D341Med (cell line): Measurements from ENCODE around the gene WNT5A.

ENCODE experiments used
- DNase-seq: peaks from one replicate; pipeline ENCODE4 v3.0.0; 2012; ENCODE audit warnings: low spot score

WNT5A gene

DNA sequence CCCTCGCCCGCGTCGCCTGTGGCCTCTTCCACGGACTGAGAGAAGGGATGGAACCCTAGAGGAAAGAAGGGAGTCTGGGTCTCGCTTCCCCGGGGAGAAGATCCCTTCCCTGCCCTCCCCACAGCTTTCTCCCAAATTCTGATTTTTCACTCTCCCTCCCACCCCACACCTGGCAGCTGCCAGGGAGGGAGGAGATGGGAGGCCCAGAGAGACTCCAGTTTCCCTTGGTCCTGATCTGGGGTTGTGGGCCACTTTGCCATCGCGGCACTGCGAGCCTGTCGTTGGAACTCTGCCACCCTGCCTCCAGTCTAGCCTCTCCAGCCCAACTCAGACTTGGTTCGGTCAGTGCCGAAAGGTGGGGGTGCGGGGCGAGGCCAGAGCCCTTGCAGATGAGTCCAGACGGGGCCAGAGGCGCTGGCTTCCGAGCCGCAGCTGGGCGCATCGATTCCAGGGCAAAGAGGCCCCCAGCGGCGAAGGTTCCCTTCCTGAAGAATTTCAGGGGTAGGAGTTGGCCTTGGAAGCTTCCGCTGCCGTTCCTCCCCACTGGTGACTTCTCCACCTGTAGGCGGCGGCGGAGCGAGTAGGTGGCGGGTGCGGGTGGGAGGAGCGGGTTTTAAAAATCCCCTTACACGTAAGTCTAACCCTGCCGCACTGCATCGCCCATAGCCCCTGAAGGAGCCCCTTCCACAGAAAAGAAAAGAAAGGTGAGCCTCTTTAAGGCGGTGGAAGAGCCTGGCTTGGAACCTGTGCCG is 5.2 kb downstream of the WNT5A start:
- DNase-seq: peak; percentile 39

DNA sequence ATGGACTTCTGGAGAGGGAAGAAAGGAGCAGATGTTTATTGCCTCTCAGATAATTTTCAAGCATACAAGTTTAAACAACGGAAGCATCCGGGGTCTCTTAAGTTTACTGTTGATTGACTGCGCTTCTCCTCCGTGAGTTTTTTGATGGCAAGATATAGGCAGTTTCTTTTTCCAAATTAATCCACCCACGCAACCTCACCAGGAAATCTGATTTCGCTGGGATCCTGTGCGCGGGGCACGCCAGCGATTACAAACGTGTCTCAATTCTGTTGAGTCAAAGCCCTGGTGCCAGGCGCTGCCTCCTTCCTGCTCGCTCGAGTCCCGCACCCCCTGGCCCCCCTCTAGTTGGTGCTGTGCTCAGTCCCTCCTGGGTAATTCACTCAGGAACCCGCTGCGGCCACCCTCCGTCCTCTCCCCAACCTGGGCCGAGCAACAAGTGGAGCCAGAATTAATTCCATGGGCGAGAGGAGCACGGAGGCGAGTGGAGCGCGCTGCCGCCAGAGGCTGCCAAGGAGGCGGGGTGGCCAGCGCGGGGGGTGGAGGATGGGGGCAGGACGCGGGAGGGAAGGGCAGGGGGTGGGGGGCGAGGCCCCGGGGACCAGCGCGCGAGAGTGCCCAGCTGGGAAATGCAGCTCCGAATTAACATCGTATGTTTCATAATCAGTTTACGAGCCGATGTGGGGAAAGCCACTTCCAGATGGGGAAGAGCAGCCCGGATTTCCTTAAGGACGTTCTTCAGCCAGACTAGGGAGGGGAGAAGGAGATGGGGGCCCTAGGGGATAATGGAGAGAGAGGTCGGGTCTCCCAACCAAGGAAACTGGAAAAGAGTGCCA is 6.0 kb downstream of the WNT5A start:
- peak; percentile 41 for DNase-seq

DNA sequence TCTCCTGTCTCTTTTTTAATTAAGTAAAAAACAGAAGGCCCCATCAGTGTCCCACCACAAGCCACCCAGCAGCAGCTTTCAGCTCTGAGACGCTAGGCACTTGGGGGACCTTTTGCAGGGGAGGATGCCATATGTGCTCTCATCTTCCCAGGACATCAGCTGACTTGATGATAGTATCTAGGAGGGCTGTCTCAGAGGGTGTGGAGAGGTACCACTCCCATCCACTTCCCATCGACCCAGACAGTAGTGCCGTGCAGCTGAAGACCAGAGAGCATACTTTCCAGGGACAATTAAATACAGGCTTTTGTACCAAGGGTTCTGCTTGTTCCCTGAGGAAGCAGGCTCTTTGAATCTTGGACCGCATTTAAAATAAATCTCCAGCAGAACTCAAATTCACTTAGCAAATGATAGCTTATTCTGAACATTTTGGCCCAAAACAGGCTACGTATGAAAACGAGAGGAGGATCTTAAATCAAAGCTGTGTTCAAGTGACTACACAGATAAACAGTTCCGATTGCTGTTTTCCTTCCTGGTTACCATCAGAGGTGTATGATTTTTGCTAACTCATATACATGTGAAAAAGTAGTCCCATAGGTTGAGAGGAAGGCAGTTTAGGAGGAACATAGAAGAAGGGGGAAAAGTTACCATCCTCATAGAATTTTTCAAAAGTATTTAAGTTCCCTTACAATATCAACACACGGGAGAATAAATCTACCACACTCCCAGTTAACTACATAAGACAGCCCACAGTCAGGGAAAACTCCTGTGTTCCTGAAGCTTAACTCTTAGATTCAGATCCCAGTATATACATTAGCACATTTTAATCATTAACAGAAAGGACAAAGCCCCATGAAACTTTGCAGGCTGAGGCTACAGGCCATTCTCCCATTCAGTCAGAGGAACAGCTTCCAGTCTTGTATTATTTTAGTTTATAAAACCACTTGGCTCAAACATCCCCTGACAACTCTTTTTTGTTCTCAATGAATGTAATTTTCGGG is 9.5 kb downstream of the WNT5A start:
- DNase-seq: no peak

DNA sequence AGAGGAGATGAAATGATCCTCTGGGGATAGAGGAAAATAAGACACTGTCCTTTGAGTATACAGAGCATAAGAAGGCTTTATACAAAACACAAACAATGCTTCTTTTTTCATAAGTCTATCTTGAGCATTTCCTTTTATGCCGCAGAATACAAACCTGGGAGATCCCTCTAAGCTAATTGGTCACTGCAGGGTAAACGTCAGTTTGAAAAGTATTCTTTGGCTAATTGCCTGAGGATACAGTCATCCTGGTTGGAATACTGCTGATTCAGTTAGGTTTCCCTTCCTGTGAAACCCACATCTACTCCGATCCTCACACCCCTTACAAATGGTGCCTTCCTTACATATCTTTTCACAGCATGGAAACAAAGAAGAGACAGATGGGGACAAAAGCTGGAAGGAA is 10.6 kb downstream of the WNT5A start:
- DNase-seq: no peak

DNA sequence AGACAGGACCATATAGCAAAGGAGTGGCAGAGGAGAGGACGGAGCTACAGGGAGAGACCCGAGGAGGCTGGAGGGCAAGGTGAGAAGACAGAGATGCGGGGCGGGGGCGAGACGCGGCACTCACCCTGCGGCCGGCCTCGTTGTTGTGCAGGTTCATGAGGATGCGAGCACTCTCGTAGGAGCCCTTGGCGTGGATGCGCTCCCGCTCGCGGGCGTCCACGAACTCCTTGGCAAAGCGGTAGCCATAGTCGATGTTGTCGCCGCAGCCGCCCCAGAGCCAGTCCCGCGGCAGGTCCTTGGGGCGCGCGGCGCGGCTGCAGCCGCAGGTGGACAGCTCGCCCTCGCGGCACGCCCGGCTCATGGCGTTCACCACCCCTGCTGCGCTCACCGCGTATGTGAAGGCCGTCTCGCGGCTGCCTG is 12.9 kb downstream of the WNT5A start:
- DNase-seq: no peak

DNA sequence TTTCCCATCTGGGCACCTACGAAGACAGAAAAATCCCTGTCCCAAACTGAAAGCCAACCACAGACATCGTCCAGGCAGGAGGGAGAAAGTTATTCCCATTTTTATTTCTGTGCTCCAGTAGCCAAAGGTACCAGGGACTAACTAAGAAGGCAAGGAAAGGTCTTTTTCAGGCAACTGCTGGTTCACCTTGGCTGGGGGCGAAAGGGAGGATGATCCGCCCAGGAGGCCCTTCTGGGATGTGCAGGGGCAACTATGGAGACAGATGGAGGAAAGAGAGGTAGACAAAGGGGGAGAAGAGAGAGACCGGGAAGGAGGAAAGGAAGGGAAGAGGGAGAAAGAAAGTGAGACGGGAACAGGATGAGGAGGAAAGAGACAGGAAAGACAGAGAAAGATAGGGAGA is 13.3 kb downstream of the WNT5A start:
- no peak for DNase-seq

DNA sequence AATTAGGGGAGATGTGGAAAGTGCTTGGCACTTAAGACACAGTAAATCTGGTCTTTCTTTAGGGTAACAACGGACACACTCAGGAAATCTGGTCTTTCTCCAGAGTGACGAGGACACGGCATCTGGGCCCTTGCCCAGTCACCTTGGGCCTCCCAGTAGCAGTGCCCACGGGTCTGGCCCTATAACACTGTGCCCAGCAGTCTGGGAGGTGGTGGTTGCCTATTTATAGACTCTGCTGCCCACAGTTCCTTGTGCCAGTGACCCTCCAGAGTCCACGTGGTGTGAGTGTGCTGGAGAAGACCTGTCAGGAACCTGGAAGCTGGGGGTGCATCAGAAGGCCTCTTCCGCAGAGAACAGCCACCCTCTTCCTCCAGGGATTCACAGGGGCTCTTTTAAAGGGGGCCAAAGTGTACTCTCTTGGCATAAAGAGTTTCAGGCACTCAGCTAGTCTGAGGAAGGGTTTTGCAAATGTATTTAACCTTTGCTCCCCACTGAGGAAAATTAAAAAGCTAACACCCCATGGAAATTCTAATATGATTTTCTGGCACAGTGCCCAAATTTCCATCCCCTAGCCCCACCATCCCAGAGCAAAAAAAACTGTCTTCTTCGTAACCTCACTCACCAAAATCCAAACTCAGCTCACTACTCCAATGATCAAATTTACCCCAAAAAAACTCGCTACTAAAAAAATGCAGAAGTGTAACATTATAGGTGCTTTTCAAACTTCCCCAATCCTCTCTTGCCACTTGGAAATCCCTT is 15.4 kb downstream of the WNT5A start:
- no peak for DNase-seq

DNA sequence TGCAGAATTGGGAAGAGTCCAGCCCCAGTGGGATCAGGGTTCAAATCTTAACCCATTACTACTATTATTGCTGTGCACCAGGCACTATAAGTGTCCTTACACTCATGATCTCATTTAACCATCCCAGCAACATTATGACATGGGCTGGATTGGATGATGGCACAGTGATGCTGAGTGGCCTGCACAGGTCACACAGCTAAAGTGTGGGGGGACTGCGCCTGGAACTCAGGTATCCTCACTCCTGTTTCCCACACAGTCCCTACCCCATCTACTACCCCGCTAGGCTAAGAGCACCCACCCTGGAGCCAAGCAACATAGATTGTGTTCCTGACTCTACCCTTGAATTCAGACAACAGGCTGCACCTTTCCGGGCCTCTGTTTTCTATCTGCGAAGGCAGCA is 16.0 kb downstream of the WNT5A start:
- no peak for DNase-seq

DNA sequence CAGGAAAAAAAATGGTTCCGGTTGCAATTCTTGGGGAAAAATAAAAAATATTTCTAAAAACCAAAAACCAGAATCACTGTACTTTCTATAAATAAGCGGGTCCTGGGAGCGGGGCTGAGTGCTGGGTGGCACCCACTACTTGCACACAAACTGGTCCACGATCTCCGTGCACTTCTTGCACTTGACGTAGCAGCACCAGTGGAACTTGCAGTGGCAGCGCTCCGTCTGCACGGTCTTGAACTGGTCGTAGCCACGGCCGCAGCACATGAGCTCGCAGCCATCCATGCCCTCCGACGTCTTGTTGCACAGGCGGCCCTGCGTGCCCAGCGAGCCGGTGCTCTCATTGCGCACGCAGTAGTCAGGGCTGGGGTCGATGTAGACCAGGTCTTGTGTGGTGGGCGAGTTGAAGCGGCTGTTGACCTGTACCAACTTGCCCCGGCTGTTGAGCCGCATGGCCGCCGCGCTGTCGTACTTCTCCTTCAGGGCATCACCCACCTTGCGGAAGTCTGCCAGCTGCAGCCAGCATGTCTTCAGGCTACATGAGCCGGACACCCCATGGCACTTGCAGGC is 17.1 kb downstream of the WNT5A start:
- no peak for DNase-seq

DNA sequence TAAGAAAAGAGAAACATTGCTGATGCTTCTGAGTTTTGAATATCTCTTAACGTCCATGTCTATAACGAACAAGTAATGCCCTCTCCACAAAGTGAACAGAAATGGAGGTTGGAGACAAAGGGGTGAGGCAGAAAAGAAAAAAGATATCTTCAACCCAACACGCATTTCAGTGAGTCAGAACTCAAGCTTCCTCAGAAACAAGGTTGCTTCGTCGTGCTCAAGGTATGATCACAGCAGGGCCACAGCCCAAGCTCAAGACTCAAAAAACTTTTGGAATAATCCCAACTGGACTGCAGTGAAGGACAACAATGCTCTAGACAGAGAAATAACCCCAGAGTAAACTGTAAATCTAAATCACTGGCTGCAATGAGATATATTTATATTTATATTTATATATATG is 18.9 kb downstream of the WNT5A start:
- no peak for DNase-seq

DNA sequence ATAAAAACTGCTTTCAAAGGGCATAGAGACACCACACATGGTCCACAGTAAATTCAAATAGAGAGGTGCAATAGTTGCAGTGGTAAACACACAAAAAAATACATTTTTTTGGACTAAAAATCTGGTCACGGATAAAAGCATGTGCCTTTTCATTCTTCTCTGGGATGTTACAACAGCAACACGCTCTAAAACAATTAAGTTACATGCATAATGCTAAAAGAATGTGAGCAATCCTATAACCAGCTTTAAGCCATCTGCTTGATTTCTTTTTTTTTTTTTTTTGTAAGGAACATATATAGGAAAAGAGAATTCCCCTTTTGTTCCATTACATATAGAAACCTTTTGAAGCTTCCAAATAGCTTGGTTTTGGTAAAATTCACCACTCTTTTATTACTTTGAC is 20.0 kb downstream of the WNT5A start:
- no peak for DNase-seq

DNA sequence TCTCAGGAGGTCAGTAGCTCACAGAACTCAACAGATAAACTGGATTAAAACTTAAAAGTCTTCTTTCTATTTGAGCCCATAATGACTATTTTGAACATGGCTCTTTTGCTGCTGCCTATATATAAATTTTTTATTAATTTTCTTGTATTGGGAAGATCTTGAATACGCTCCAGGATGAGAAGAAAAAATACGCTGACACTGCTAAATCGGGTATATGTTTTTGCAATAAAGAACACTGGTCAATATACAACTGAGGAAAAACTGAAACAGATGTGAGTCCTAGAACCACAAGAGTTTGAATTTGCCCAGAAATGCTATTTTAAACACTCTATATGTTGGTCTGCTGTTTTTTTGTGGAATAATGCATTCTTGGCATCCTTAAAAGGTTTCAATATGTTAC is 20.6 kb downstream of the WNT5A start:
- no peak for DNase-seq

DNA sequence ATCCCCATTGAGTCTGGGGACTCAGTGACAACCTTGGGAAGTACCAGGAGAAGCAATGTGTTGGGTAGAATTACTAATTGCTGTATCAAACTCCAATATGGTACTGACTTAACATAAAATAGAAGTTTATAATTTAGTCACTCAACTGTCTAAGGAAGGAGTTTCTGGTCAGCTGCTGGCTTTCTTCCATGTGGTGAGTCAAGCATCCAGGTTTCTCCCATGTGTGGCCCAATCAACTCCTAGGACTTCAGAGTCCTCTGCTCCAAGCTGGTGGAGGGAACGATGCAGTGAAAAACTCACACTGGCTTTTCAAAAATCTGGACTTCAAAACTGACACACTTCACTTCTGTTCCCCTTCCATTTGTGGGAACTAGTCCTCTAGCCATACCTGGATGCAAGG is 25.2 kb downstream of the WNT5A start:
- DNase-seq: no peak

DNA sequence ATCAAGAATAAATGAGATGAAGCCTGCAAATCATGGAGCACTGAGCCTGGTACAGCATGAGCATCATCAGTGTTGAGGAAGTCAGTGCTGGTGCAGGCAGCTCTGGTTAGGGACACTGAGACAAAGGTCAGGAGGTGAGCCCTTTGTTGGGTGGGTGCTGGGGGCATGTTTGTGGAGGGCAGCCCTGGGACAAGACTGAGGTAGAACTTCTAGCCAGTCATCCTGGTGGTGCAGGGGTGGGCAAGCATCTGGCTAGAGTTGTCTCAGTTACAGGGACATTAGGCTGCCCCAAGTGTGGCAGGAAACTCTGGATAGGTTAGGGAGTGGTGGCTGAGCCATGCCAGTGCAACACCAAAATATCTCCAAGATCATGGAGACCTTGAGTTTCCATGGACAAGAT is 27.3 kb downstream of the WNT5A start:
- DNase-seq: no peak

DNA sequence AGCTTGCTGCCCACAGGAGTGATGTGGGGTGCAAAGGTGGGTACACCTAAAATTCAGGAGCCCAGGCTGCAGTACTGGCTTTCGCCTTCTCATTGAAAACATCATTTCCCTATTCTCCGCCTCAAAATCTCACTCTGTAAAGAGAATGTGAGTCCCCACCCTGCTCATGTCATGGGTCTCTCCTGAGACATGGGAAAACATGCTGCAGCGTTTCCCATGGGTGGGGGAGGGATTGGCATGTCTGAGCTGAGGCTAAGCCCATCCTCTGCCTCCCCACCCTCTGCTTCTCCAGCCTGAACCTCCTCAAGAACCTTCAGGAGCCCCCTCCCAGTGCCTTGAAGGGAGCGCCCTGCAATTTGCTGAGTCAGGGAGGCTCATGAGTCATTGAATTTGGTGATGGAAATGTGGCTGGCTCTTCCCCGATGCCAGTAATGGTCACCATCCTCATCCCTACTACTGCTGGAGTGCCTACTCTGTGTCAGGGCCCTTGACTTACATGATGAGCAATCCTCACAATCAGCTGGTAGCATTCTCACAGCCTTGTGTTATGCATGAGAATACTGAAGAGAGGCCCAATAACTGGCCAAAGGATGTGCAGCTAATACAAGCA is 28.8 kb downstream of the WNT5A start:
- no peak for DNase-seq

DNA sequence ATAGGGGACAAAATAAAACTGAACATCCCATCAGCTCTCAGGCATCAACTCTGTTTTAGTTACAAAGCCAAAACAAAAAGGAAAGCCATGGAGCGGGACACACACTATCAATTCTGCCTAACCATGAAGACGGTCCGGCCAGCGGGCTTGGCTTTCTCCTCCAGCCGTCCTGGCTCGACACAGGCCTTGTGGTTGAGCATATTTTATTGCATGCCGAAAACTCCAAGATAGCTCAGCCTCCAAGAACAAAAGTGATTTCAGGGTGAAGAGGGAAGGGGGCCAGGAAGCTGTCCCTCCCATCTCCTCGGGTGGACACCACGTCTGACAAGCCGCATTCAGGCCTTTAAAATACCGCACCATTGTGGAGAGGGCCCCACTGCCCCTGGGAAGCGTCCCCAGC is 31.2 kb downstream of the WNT5A start:
- DNase-seq: no peak

DNA sequence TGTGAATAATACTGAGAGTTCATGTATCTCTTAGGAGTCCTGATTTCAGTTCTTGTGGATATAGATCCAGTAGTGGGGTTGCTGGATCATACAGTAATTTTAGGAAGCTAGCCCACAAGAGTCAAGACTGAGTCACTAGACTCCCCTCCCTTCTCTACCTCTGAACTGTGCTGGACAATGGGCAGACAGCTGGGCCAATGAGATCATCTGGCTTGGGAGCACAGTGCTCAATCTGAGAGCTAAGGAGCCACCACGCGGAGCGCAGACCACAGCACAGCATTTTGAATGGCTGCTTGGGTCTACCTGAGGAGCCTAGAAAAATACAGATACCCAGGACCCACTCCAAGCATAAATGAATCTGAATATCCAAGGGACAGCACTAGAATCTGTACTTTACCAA is 32.5 kb downstream of the WNT5A start:
- DNase-seq: no peak

DNA sequence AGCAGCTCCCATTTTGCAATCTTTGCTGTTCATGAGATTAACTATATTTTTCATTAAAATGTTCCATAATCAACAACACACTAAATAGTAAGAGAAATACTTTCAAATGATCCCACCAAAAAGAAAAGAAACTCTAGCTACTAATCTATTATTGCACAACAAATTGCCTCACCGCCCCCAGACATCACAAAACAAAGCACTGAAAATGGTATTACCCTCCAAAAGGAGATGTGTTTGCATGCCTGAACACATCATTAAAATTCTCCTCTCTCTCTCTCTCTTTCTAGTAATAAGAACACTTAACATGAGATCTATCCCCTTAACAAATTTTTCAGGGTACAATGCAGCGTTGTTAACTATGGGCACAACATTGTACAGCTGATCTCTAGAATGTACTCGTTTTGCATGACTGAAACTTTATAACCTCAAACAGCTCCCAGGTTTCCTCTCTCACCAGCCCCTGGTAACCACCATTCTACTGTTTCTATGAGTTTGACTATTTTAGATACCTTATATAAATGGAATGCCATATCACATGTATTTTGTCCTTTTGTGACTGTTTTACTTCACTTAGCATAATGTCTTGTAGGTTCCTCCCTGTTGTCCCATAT is 33.1 kb downstream of the WNT5A start:
- no peak for DNase-seq

DNA sequence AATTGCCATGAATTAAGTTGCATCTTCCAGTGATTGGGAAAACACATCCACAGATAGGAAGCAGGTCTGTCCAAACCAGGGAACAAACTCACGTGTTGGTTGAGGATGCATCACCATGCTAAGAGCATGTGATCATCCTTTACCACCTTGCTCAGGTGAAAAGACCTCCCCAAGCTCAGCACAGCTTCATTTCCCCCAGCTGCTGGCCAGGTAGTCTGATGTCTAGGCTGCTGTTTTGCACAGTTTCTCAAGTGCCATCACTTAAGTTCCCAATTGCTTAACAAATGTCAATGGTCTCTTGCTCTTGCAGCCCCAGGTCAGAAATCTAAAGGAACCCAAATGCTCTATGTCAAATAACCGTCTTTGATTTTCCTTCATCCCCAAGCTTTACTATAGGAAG is 34.2 kb downstream of the WNT5A start:
- DNase-seq: no peak

DNA sequence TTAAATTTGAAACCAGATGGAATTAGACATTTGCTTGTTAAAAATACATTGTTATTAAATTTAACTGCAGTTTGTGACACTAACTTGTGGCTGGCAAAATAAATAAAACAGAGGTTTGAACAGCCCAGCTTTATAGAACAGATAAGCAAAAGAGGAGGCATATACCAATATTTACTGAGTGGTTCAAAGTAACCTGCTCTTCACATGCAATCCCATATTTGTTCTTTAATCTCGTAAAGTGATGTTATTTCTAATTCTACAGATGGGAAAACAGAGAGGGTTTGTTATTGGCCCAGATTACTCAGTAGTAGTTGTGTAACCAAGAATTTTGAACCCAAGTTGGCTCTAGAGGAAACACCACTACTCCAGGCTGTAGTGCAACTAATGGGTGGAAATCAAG is 37.6 kb downstream of the WNT5A start:
- no peak for DNase-seq
